HCT116 (cell line): ENCODE data around the gene CDK14. TPM values are rescaled to one million over a fixed set of nuclear protein-coding genes. Genes with fewer than 3 reads are reported as not detected.

ENCODE experiments used
- ATAC-seq: fragments of 200-7000 bp; cut with Tn5 transposase; 2 replicates; pipeline ENCODE4 v1.9.1; 2020; ENCODE audit warnings: mild to moderate bottlenecking, moderate library complexity
- BruUV-seq: library from RNA; stranded (reverse); fragments of 400-500 nt; replicated peaks from 2 replicates; lab custom pipeline; 2021; lab: Mats Ljungman, UMichigan
- CTCF ChIA-PET: fragments of 300-600 bp; sonication (Branson Sonifier 250); formaldehyde crosslinking; loops from one replicate; lab custom pipeline; 2021; ENCODE audit warnings: antibody characterized with exemption; lab: Charles Lee
- POLR2A ChIA-PET: fragments of 300-600, 350-600 bp; sonication (Branson Sonifier 250); formaldehyde crosslinking; loops from one replicate; lab custom pipeline; 2021; ENCODE audit warnings: antibody characterized with exemption; lab: Charles Lee
- RAD21 ChIA-PET, 2 experiments: fragments of 300-600 bp; sonication (Branson Sonifier 250); formaldehyde crosslinking; loops; one replicate each; lab custom pipeline; 2023; ENCODE audit warnings: low total read pairs in 2 of 2; ENCODE audit not compliant: uncharacterized antibody in 2 of 2, unreplicated experiment in 2 of 2, low non-redundant PET in 1 of 2; lab: Charles Lee
- DNase-seq: peaks from one replicate; pipeline ENCODE4 v3.0.0-alpha.2; 2010; ENCODE audit warnings: low read depth, low spot score
- H2AFZ ChIP-seq: fragments of 200-600 bp; shearing (Covaris generic), sonication (generic); 2 replicates; pipeline ENCODE4 v1.6.1; 2017; ENCODE audit warnings: low read depth, mixed run types, mixed read lengths, antibody characterized with exemption, low read length; ENCODE audit not compliant: poor library complexity, severe bottlenecking
- H3K27ac ChIP-seq: 2 replicates; pipeline ENCODE4 v1.5.1; 2012; ENCODE audit warnings: low read depth, low read length
- H3K27me3 ChIP-seq: fragments of 200-600 bp; sonication (generic); 2 replicates; pipeline ENCODE4 v1.6.1; 2016; ENCODE audit warnings: mixed run types, low read length, mixed read lengths; ENCODE audit not compliant: insufficient read depth
- H3K36me3 ChIP-seq, 2 experiments: fragments of 200-500 bp in 1 of 2; fragments of 200-600 bp in 1 of 2; sonication (Bioruptor generic) in 1 of 2; sonication (generic) in 1 of 2; 2 replicates each; pipeline versions ENCODE4 v1.5.1 to v1.6.1; 2014 to 2016; ENCODE audit warnings: low read length in 2 of 2, inconsistent platforms in 1 of 2, mixed read lengths in 1 of 2, mixed run types in 1 of 2; ENCODE audit not compliant: insufficient read depth in 2 of 2, control insufficient read depth in 1 of 2
- H3K4me1 ChIP-seq, 2 experiments: fragments of 200-600 bp in 1 of 2; sonication (generic) in 1 of 2; 2 replicates each; pipeline versions ENCODE4 v1.5.1 to v1.6.1; 2012 to 2017; ENCODE audit warnings: low read length in 2 of 2, inconsistent platforms in 1 of 2, mild to moderate bottlenecking in 1 of 2, mixed read lengths in 1 of 2, mixed run types in 1 of 2, moderate library complexity in 1 of 2; ENCODE audit not compliant: insufficient read depth in 2 of 2, control insufficient read depth in 1 of 2
- H3K4me2 ChIP-seq: fragments of 200-600 bp; sonication (generic); 2 replicates; pipeline ENCODE4 v1.6.1; 2017; ENCODE audit warnings: mixed run types, low read length, mixed read lengths
- H3K4me3 ChIP-seq, 2 experiments: fragments of 200-600 bp in 1 of 2; sonication (generic) in 1 of 2; replicated peaks in 1 of 2; 2 replicates each; pipeline ENCODE4 v1.5.1; 2011 to 2016; ENCODE audit warnings: low read length in 2 of 2, control low read depth in 1 of 2, low read depth in 1 of 2, mild to moderate bottlenecking in 1 of 2, mixed read lengths in 1 of 2, mixed run types in 1 of 2
- H3K79me2 ChIP-seq: fragments of 200-600 bp; sonication (generic); 2 replicates; pipeline ENCODE4 v1.6.1; 2017; ENCODE audit warnings: mild to moderate bottlenecking, mixed run types, low read length, moderate library complexity, mixed read lengths; ENCODE audit not compliant: insufficient read depth
- H3K9ac ChIP-seq: fragments of 200-600 bp; sonication (generic); 2 replicates; pipeline ENCODE4 v1.6.1; 2016; ENCODE audit warnings: low read length, mixed read lengths
- H3K9me2 ChIP-seq: fragments of 200-600 bp; sonication (generic), shearing (Covaris generic); 2 replicates; pipeline ENCODE4 v1.6.1; 2017; ENCODE audit warnings: mixed run types, mild to moderate bottlenecking, moderate library complexity; ENCODE audit not compliant: insufficient read depth
- H3K9me3 ChIP-seq, 2 experiments: fragments of 200-500 bp in 1 of 2; fragments of 200-600 bp in 1 of 2; sonication (Bioruptor generic) in 1 of 2; sonication (generic) in 1 of 2; 2 replicates each; pipeline ENCODE4 v1.6.1; 2014 to 2017; ENCODE audit warnings: low read length in 2 of 2, mixed read lengths in 2 of 2, inconsistent platforms in 1 of 2, low read depth in 1 of 2, mild to moderate bottlenecking in 1 of 2, mixed run types in 1 of 2, moderate library complexity in 1 of 2; ENCODE audit not compliant: control insufficient read depth in 1 of 2, insufficient read depth in 1 of 2
- H4K20me1 ChIP-seq: fragments of 200-600 bp; sonication (generic), shearing (Covaris generic); 2 replicates; pipeline ENCODE4 v1.6.1; 2017; ENCODE audit warnings: mixed run types, mild to moderate bottlenecking, moderate library complexity; ENCODE audit not compliant: insufficient read depth
- CBX3 ChIP-seq: IDR thresholded peaks from 2 replicates; pipeline ENCODE4 v1.6.1; 2012; ENCODE audit warnings: low read depth
- EGR1 ChIP-seq: IDR thresholded peaks from 2 replicates; pipeline ENCODE4 v1.6.1; 2012; ENCODE audit warnings: low read depth
- EZH2 ChIP-seq: fragments of 200-600 bp; sonication (generic); IDR thresholded peaks from 2 replicates; pipeline ENCODE4 v1.6.1; 2017; ENCODE audit warnings: antibody characterized with exemption, mixed run types
- EZH2phosphoT487 ChIP-seq: fragments of 200-600 bp; IDR thresholded peaks from 2 replicates; pipeline ENCODE4 v1.6.1; 2018; ENCODE audit warnings: antibody characterized with exemption, borderline replicate concordance
- FOSL1 ChIP-seq: IDR thresholded peaks from 2 replicates; pipeline ENCODE4 v1.6.1; 2012; ENCODE audit warnings: low read depth
- POLR2A ChIP-seq: IDR thresholded peaks from 2 replicates; pipeline ENCODE4 v1.7.0; 2011; ENCODE audit warnings: borderline replicate concordance; ENCODE audit not compliant: insufficient read depth, insufficient read length; ENCODE audit errors: extremely low read depth
- POLR2AphosphoS5 ChIP-seq: IDR thresholded peaks from 2 replicates; pipeline ENCODE4 v1.6.1; 2011; ENCODE audit warnings: mild to moderate bottlenecking, low read depth, low read length, moderate library complexity
- RAD21 ChIP-seq: IDR thresholded peaks from 2 replicates; pipeline ENCODE4 v1.6.1; 2012; ENCODE audit warnings: low read depth, mild to moderate bottlenecking
- SIN3A ChIP-seq: IDR thresholded peaks from 2 replicates; pipeline ENCODE4 v1.6.1; 2012; ENCODE audit warnings: low read depth
- SP1 ChIP-seq: IDR thresholded peaks from 2 replicates; pipeline ENCODE4 v1.6.1; 2012; ENCODE audit warnings: low read depth
- SRF ChIP-seq: IDR thresholded peaks from 2 replicates; pipeline ENCODE4 v1.6.1; 2012; ENCODE audit warnings: low read depth
- TCF7L2 ChIP-seq: IDR thresholded peaks from 2 replicates; pipeline ENCODE4 v1.7.0; 2011; ENCODE audit warnings: borderline replicate concordance, inconsistent platforms; ENCODE audit not compliant: insufficient read depth, insufficient read length; ENCODE audit errors: extremely low read depth
- YY1 ChIP-seq: IDR thresholded peaks from 2 replicates; pipeline ENCODE4 v1.6.1; 2011; ENCODE audit warnings: low read length, low read depth, moderate library complexity, mild to moderate bottlenecking; ENCODE audit not compliant: insufficient replicate concordance; ENCODE audit errors: extremely low read depth
- ZFX ChIP-seq: fragments of 450-650 bp; IDR thresholded peaks from 2 replicates; pipeline ENCODE4 v1.6.1; 2017
- intact Hi-C: fragments of 100-400 bp; cut with micrococcal nuclease; formaldehyde crosslinking; loops from 2 replicates; pipeline ENCODE4 v1.10.0; 2022
- total RNA-seq: library from RNA; stranded (reverse); gene quantifications from one replicate; pipeline ENCODE4 v1.2.1, GENCODE V29; 2021; ENCODE audit not compliant: unreplicated experiment
- TF ChIP-seq, protein P1 (sequence below): IDR thresholded peaks from 2 replicates; pipeline ENCODE4 v1.6.1; 2011; ENCODE audit warnings: mild to moderate bottlenecking, low read length, moderate library complexity; ENCODE audit not compliant: insufficient replicate concordance; ENCODE audit errors: extremely low read depth
- TF ChIP-seq, protein P2 (sequence below), 3 experiments: fragments of 200-600 bp in 1 of 3; sonication (generic) in 1 of 3; IDR thresholded peaks in 2 of 3; conservative IDR thresholded peaks in 1 of 3; 2 replicates each; pipeline ENCODE4 v1.5.1; 2012 to 2017; ENCODE audit warnings: low read depth in 2 of 3, low read length in 2 of 3, antibody characterized with exemption in 1 of 3, borderline replicate concordance in 1 of 3, control low read depth in 1 of 3, mild to moderate bottlenecking in 1 of 3, mixed read lengths in 1 of 3, mixed run types in 1 of 3, moderate library complexity in 1 of 3; ENCODE audit not compliant: insufficient read depth in 1 of 3
- TF ChIP-seq, protein P3 (sequence below): IDR thresholded peaks from 2 replicates; pipeline ENCODE4 v1.6.1; 2012; ENCODE audit warnings: low read depth
- TF ChIP-seq, protein P4 (sequence below): IDR thresholded peaks from 2 replicates; pipeline ENCODE4 v1.6.1; 2012

Gene CDK14
- total RNA-seq, 1 experiment from 2014 or later = 10.2 TPM

DNA sequence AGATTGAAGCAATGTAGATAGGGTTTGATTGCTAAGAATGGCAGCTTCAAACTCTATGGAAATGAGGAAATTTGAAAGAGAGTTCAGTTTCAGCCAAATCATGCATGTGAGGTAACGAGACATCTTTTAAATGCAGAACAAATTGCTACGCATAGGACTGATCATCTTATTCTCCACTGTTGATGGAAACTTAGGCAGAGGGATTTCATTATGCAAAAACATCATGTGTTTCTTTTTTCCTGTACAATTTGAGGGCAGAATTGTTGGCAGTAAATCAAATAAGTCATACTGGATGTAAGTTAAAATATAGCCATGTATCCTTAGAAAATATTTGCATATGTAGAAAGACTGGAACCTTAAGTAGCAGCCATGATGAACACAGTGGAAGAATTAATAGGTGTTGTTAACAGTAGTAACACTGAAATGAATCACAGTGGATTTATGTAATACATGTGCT is 327.4 kb downstream of the CDK14 start:
- Histone ChIP-seq H3K27me3 (no peaks in the 10 kb centered on the region), H3K4me1 (no peaks in the 10 kb centered on the region), H3K27ac (no peak overlapping the region), H3K4me3 (no peak overlapping the region), H4K20me1 (no peaks in the 10 kb centered on the region), H2AFZ (no peak overlapping the region), H3K9me3 (no peaks in the 10 kb centered on the region), H3K4me2 (no peak overlapping the region), H3K9me2 (no peaks in the 10 kb centered on the region), H3K79me2 (no peaks in the 10 kb centered on the region), H3K36me3 (no peaks in the 10 kb centered on the region), H3K9ac (no peak overlapping the region)
- TF ChIP-seq SP1 (no peak), SIN3A (no peak), RAD21 (no peak), EZH2 (no peak), ZFX (no peak), EGR1 (no peak), CBX3 (no peak), FOSL1 (no peak), POLR2A (no peak), YY1 (no peak), EZH2phosphoT487 (no peak), SRF (no peak), POLR2AphosphoS5 (no peak), TCF7L2 (no peak)
- TF ChIP-seq, protein P1, sequence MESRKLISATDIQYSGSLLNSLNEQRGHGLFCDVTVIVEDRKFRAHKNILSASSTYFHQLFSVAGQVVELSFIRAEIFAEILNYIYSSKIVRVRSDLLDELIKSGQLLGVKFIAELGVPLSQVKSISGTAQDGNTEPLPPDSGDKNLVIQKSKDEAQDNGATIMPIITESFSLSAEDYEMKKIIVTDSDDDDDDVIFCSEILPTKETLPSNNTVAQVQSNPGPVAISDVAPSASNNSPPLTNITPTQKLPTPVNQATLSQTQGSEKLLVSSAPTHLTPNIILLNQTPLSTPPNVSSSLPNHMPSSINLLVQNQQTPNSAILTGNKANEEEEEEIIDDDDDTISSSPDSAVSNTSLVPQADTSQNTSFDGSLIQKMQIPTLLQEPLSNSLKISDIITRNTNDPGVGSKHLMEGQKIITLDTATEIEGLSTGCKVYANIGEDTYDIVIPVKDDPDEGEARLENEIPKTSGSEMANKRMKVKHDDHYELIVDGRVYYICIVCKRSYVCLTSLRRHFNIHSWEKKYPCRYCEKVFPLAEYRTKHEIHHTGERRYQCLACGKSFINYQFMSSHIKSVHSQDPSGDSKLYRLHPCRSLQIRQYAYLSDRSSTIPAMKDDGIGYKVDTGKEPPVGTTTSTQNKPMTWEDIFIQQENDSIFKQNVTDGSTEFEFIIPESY = no peak
- TF ChIP-seq, protein P2, sequence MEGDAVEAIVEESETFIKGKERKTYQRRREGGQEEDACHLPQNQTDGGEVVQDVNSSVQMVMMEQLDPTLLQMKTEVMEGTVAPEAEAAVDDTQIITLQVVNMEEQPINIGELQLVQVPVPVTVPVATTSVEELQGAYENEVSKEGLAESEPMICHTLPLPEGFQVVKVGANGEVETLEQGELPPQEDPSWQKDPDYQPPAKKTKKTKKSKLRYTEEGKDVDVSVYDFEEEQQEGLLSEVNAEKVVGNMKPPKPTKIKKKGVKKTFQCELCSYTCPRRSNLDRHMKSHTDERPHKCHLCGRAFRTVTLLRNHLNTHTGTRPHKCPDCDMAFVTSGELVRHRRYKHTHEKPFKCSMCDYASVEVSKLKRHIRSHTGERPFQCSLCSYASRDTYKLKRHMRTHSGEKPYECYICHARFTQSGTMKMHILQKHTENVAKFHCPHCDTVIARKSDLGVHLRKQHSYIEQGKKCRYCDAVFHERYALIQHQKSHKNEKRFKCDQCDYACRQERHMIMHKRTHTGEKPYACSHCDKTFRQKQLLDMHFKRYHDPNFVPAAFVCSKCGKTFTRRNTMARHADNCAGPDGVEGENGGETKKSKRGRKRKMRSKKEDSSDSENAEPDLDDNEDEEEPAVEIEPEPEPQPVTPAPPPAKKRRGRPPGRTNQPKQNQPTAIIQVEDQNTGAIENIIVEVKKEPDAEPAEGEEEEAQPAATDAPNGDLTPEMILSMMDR (IDR thresholded peaks at IDR 0.05 in 2 of 3, conservative IDR thresholded peaks at IDR 0.05 in 1 of 3; ENCODE audit: borderline replicate concordance in 1 of 3, insufficient read depth in 1 of 3, low read depth in 2 of 3, low read length in 2 of 3) = no peak
- TF ChIP-seq, protein P3, sequence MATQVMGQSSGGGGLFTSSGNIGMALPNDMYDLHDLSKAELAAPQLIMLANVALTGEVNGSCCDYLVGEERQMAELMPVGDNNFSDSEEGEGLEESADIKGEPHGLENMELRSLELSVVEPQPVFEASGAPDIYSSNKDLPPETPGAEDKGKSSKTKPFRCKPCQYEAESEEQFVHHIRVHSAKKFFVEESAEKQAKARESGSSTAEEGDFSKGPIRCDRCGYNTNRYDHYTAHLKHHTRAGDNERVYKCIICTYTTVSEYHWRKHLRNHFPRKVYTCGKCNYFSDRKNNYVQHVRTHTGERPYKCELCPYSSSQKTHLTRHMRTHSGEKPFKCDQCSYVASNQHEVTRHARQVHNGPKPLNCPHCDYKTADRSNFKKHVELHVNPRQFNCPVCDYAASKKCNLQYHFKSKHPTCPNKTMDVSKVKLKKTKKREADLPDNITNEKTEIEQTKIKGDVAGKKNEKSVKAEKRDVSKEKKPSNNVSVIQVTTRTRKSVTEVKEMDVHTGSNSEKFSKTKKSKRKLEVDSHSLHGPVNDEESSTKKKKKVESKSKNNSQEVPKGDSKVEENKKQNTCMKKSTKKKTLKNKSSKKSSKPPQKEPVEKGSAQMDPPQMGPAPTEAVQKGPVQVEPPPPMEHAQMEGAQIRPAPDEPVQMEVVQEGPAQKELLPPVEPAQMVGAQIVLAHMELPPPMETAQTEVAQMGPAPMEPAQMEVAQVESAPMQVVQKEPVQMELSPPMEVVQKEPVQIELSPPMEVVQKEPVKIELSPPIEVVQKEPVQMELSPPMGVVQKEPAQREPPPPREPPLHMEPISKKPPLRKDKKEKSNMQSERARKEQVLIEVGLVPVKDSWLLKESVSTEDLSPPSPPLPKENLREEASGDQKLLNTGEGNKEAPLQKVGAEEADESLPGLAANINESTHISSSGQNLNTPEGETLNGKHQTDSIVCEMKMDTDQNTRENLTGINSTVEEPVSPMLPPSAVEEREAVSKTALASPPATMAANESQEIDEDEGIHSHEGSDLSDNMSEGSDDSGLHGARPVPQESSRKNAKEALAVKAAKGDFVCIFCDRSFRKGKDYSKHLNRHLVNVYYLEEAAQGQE = no peak
- TF ChIP-seq, protein P4, sequence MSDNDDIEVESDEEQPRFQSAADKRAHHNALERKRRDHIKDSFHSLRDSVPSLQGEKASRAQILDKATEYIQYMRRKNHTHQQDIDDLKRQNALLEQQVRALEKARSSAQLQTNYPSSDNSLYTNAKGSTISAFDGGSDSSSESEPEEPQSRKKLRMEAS = no peak
- DNase-seq (no peak), ATAC-seq (no peak)
- BruUV-seq = no TSS peak
- ChIA-PET CTCF (no interaction called here), RAD21 (no interaction called here), POLR2A (no interaction called here)
- intact Hi-C loops = no loop called here
